Activated T-helper 2 cell treated with anti-CD3 and anti-CD28 coated beads, Interferon-gamma antibody, Interleukin-2, Interleukin-4, amounts not matched to agents 10 μg/mL and 5 μg/mL and 100 μg/mL, durations not matched to agents 14 hours and 24 hours and 36 hours (primary cell): ENCODE results near the gene NEIL3. TPM values are rescaled to one million over a fixed set of nuclear protein-coding genes. Genes with fewer than 3 reads are reported as not detected.

ENCODE experiments used
- DNase-seq: peaks from one replicate; pipeline ENCODE4 v3.0.0; 2021; ENCODE audit warnings: low spot score
- H3K27ac Mint-ChIP-seq: one replicate; pipeline ENCODE4 v1.8.0; 2021; ENCODE audit warnings: mixed read lengths
- H3K27me3 Mint-ChIP-seq: one replicate; pipeline ENCODE4 v1.8.0; 2021; ENCODE audit warnings: low read depth, mixed read lengths
- H3K36me3 Mint-ChIP-seq: one replicate; pipeline ENCODE4 v1.8.0; 2021; ENCODE audit warnings: low read depth, mixed read lengths
- H3K4me1 Mint-ChIP-seq: one replicate; pipeline ENCODE4 v1.8.0; 2021; ENCODE audit warnings: low read depth, mixed read lengths
- H3K4me3 Mint-ChIP-seq: one replicate; pipeline ENCODE4 v1.8.0; 2021; ENCODE audit warnings: low read depth, mild to moderate bottlenecking, moderate library complexity, mixed read lengths
- H3K9me3 Mint-ChIP-seq: one replicate; pipeline ENCODE4 v1.8.0; 2021; ENCODE audit warnings: mixed read lengths
- intact Hi-C: fragments of 100-400 bp; cut with micrococcal nuclease; formaldehyde crosslinking; loops from one replicate; pipeline ENCODE4 v1.15.1; 2023
- total RNA-seq: library from RNA; stranded (reverse); gene quantifications from 2 replicates; pipeline ENCODE4 v1.2.3, GENCODE V29; 2022

NEIL3 gene
- total RNA-seq, 1 donor from 2014 or later, result 18.2 TPM

GRCh38 chr4:177348348-177348747 is 38.7 kb downstream of the NEIL3 start:
- Mint-ChIP-seq H3K9me3 (no peaks in the 10 kb centered on the region), H3K27ac (no peak overlapping the region), H3K36me3 (peaks cover 66% of the 10 kb centered on the region), H3K27me3 (no peaks in the 10 kb centered on the region), H3K4me1 (peaks cover 10% of the 10 kb centered on the region), H3K4me3 (no peak overlapping the region)
- DNase-seq, result no peak
- intact Hi-C loops, result no loop called here

- no peaks in the 10 kb centered on the region for H3K9me3 Mint-ChIP-seq
- H3K4me3 Mint-ChIP-seq, result no peak overlapping the region
- H3K36me3 Mint-ChIP-seq, result peaks cover 68% of the 10 kb centered on the region
- H3K27ac Mint-ChIP-seq, result no peak overlapping the region
- H3K27me3 Mint-ChIP-seq, result no peaks in the 10 kb centered on the region
- intact Hi-C loops, result no loop called here
- DNase-seq, result no peak
- peaks cover 10% of the 10 kb centered on the region for H3K4me1 Mint-ChIP-seq
Measured at GRCh38 chr4:177349191-177349590, 39.5 kb downstream of the NEIL3 start.

- Mint-ChIP-seq H3K27me3 (no peaks in the 10 kb centered on the region), H3K4me1 (peaks cover 7% of the 10 kb centered on the region), H3K9me3 (no peaks in the 10 kb centered on the region), H3K36me3 (peaks cover 65% of the 10 kb centered on the region), H3K27ac (no peak overlapping the region), H3K4me3 (no peak overlapping the region)
- DNase-seq, result no peak
- intact Hi-C loops, result no loop called here
Measured at GRCh38 chr4:177351622-177352244, 42.1 kb downstream of the NEIL3 start.

GRCh38 chr4:177356206-177356605 is 46.5 kb downstream of the NEIL3 start:
- Mint-ChIP-seq H3K4me3 (no peak overlapping the region), H3K9me3 (no peaks in the 10 kb centered on the region), H3K27ac (no peak overlapping the region), H3K36me3 (peaks cover 53% of the 10 kb centered on the region), H3K4me1 (peaks cover 3% of the 10 kb centered on the region), H3K27me3 (no peaks in the 10 kb centered on the region)
- intact Hi-C loops, result no loop called here
- no peak for DNase-seq

- DNase-seq, result no peak
- Mint-ChIP-seq H3K27ac (no peak overlapping the region), H3K4me3 (no peak overlapping the region), H3K4me1 (peaks cover 3% of the 10 kb centered on the region), H3K27me3 (no peaks in the 10 kb centered on the region), H3K36me3 (peaks cover 50% of the 10 kb centered on the region), H3K9me3 (no peaks in the 10 kb centered on the region)
- intact Hi-C loops, result no loop called here
Measured at GRCh38 chr4:177356921-177357320, 47.2 kb downstream of the NEIL3 start.

- no peaks in the 10 kb centered on the region for H3K9me3 Mint-ChIP-seq
- H3K27ac Mint-ChIP-seq, result no peak overlapping the region
- peaks cover 18% of the 10 kb centered on the region for H3K4me1 Mint-ChIP-seq
- no peak overlapping the region for H3K4me3 Mint-ChIP-seq
- H3K27me3 Mint-ChIP-seq, result no peaks in the 10 kb centered on the region
- peaks cover 40% of the 10 kb centered on the region for H3K36me3 Mint-ChIP-seq
- DNase-seq, result no peak
- intact Hi-C loops, result no loop called here
Measured at GRCh38 chr4:177367336-177367735, 57.7 kb downstream of the NEIL3 start.

- Mint-ChIP-seq H3K9me3 (no peaks in the 10 kb centered on the region), H3K36me3 (peaks cover 25% of the 10 kb centered on the region), H3K4me3 (no peak overlapping the region), H3K27me3 (no peaks in the 10 kb centered on the region), H3K27ac (no peak overlapping the region), H3K4me1 (peaks cover 13% of the 10 kb centered on the region)
- no peak for DNase-seq
- intact Hi-C loops, result no loop called here
Measured at GRCh38 chr4:177369372-177369771, 59.7 kb downstream of the NEIL3 start.

- H3K27ac Mint-ChIP-seq, result no peak overlapping the region
- H3K4me1 Mint-ChIP-seq, result peaks cover 11% of the 10 kb centered on the region
- peaks cover 13% of the 10 kb centered on the region for H3K27me3 Mint-ChIP-seq
- peaks cover 12% of the 10 kb centered on the region for H3K36me3 Mint-ChIP-seq
- DNase-seq, result no peak
- no peak overlapping the region for H3K4me3 Mint-ChIP-seq
- intact Hi-C loops, result no loop called here
- no peaks in the 10 kb centered on the region for H3K9me3 Mint-ChIP-seq
Measured at GRCh38 chr4:177371461-177371860, 61.8 kb downstream of the NEIL3 start.

GRCh38 chr4:177374966-177375365 is 65.3 kb downstream of the NEIL3 start:
- Mint-ChIP-seq H3K36me3 (peaks cover 7% of the 10 kb centered on the region), H3K9me3 (no peaks in the 10 kb centered on the region), H3K4me3 (no peak overlapping the region), H3K27me3 (peaks cover 28% of the 10 kb centered on the region), H3K4me1 (no peaks in the 10 kb centered on the region), H3K27ac (no peak overlapping the region)
- intact Hi-C loops, result no loop called here
- DNase-seq, result no peak

- Mint-ChIP-seq H3K9me3 (no peaks in the 10 kb centered on the region), H3K4me1 (no peaks in the 10 kb centered on the region)
Measured at GRCh38 chr4:177375372-177375771, 65.7 kb downstream of the NEIL3 start.

GRCh38 chr4:177376024-177376423 is 66.3 kb downstream of the NEIL3 start:
- Mint-ChIP-seq H3K36me3 (no peaks in the 10 kb centered on the region), H3K4me1 (no peaks in the 10 kb centered on the region), H3K27ac (no peak overlapping the region), H3K4me3 (no peak overlapping the region), H3K27me3 (peaks cover 28% of the 10 kb centered on the region), H3K9me3 (no peaks in the 10 kb centered on the region)
- intact Hi-C loops, result no loop called here
- DNase-seq, result no peak

More at GRCh38 chr4:177375372-177375771, 65.7 kb downstream of the NEIL3 start:
- intact Hi-C loops, result no loop called here
- Mint-ChIP-seq H3K4me3 (no peak overlapping the region), H3K36me3 (peaks cover 4% of the 10 kb centered on the region), H3K27ac (no peak overlapping the region), H3K27me3 (peaks cover 28% of the 10 kb centered on the region)
- no peak for DNase-seq

- DNase-seq, result no peak
- no peak overlapping the region for H3K4me3 Mint-ChIP-seq
- H3K9me3 Mint-ChIP-seq, result no peaks in the 10 kb centered on the region
- H3K27me3 Mint-ChIP-seq, result peaks cover 36% of the 10 kb centered on the region
- H3K36me3 Mint-ChIP-seq, result no peaks in the 10 kb centered on the region
- no peak overlapping the region for H3K27ac Mint-ChIP-seq
- intact Hi-C loops, result no loop called here
- H3K4me1 Mint-ChIP-seq, result peaks cover 4% of the 10 kb centered on the region
Measured at GRCh38 chr4:177380730-177381287, 71.1 kb downstream of the NEIL3 start.

GRCh38 chr4:177381762-177382310 is 72.2 kb downstream of the NEIL3 start:
- peaks cover 9% of the 10 kb centered on the region for H3K4me1 Mint-ChIP-seq
- H3K27me3 Mint-ChIP-seq, result peaks cover 29% of the 10 kb centered on the region
- no peaks in the 10 kb centered on the region for H3K9me3 Mint-ChIP-seq
- H3K4me3 Mint-ChIP-seq, result no peak overlapping the region
- H3K27ac Mint-ChIP-seq, result no peak overlapping the region
- DNase-seq, result no peak
- intact Hi-C loops, result no loop called here
- no peaks in the 10 kb centered on the region for H3K36me3 Mint-ChIP-seq
